LNCaP clone FGC (cell line): ENCODE measurements around the gene B4GALT5.
"Not testable (repeated sequence)": the region's sequence is repeated elsewhere in the genome, so short reads cannot be mapped to it uniquely, and the experiment has no call there.

ENCODE experiments used
- DNase-seq: peaks from one replicate; pipeline ENCODE4 v3.0.0-alpha.2; 2011; ENCODE audit warnings: low read depth
- H3K4me3 ChIP-seq: 2 replicates; pipeline ENCODE4 v1.5.1; 2011; ENCODE audit warnings: mild to moderate bottlenecking, low read depth, low read length, control low read depth
- CTCF ChIP-seq: IDR thresholded peaks from 2 replicates; pipeline ENCODE4 v1.5.1; 2012; ENCODE audit warnings: mild to moderate bottlenecking; ENCODE audit not compliant: control insufficient read depth, insufficient read depth; ENCODE audit errors: extremely low read depth

Gene B4GALT5

GRCh38 chr20:49619113-49620048, 94.3 kb downstream of the B4GALT5 start:
- TF ChIP-seq CTCF = no peak
- no peak overlapping the region for H3K4me3 ChIP-seq
- no peak for DNase-seq

- H3K4me3 ChIP-seq = no peak overlapping the region
- no peak for DNase-seq
- no peak for TF ChIP-seq CTCF
These were observed 95.4 kb downstream of the B4GALT5 start for GRCh38 chr20:49618289-49618688.

GRCh38 chr20:49617394-49617793, 96.3 kb downstream of the B4GALT5 start:
- H3K4me3 ChIP-seq, DNase-seq: not testable (repeated sequence)

GRCh38 chr20:49616154-49617007, 97.3 kb downstream of the B4GALT5 start:
- DNase-seq = no peak
- H3K4me3 ChIP-seq = no peak overlapping the region
- TF ChIP-seq CTCF = no peak

- DNase-seq = no peak
- no peak overlapping the region for H3K4me3 ChIP-seq
- TF ChIP-seq CTCF = no peak
These were observed 98.1 kb downstream of the B4GALT5 start for GRCh38 chr20:49615401-49616153.

GRCh38 chr20:49615051-49615400, 98.7 kb downstream of the B4GALT5 start:
- not testable (repeated sequence) for H3K4me3 ChIP-seq

GRCh38 chr20:49614338-49615050, 99.2 kb downstream of the B4GALT5 start:
- H3K4me3 ChIP-seq = no peak overlapping the region
- DNase-seq = no peak
- TF ChIP-seq CTCF = no peak

More at GRCh38 chr20:49615051-49615400, 98.7 kb downstream of the B4GALT5 start:
- not testable (repeated sequence) for DNase-seq
